Esophagus squamous epithelium (tissue), 5 donors: ENCODE results near the gene ARFIP2. TPM values are rescaled to one million over a fixed set of nuclear protein-coding genes. Genes with fewer than 3 reads are reported as not detected.

Experiments used
- DNase-seq: peaks from one replicate; lab custom pipeline; 2025; lab: John Stamatoyannopoulos, UW
- H3K27ac ChIP-seq, 4 donors: fragments of 200-600 bp; sonication (generic); one replicate each; pipeline ENCODE4 v1.5.1; 2016 to 2019; ENCODE audit warnings: mild to moderate bottlenecking in 1 of 4
- H3K27me3 ChIP-seq, 4 donors: fragments of 200-600 bp; sonication (generic); 1 replicate in 3 of 4; 2 replicates in 1 of 4; pipeline versions ENCODE4 v1.5.1 to v1.6.0; 2017 to 2021; ENCODE audit warnings: antibody characterized with exemption in 1 of 4
- H3K36me3 ChIP-seq, 3 donors: fragments of 200-600 bp; sonication (generic); one replicate each; pipeline ENCODE4 v1.5.1; 2016 to 2019
- H3K4me1 ChIP-seq, 3 donors: fragments of 200-600 bp; sonication (generic); one replicate each; pipeline ENCODE4 v1.5.1; 2017 to 2019
- H3K4me3 ChIP-seq, 4 donors: fragments of 200-600 bp; sonication (generic); 1 replicate in 3 of 4; 2 replicates in 1 of 4; pipeline ENCODE4 v1.5.1; 2016 to 2019; ENCODE audit warnings: mild to moderate bottlenecking in 2 of 4, moderate library complexity in 1 of 4
- H3K9me3 ChIP-seq, 3 donors: fragments of 200-600 bp; sonication (generic); one replicate each; pipeline ENCODE4 v1.5.1; 2016 to 2019
- POLR2A ChIP-seq, 4 donors: fragments of 450-650 bp; IDR thresholded peaks; one replicate each; pipeline ENCODE4 v1.6.1; 2017; ENCODE audit warnings: antibody characterized with exemption in 4 of 4, mild to moderate bottlenecking in 4 of 4, moderate library complexity in 3 of 4
- WGBS, 2 donors: methylation state at CpG; one replicate each; pipeline ENCODE4 v1.1.5; 2018; 5-methylcytosine and 5-hydroxymethylcytosine counted together
- intact Hi-C: fragments of 100-400 bp; cut with DNase I; formaldehyde crosslinking; loops from one replicate; pipeline ENCODE4 v1.15.0; 2022
- total RNA-seq, 4 donors: library from RNA; depleted of rRNA; stranded (reverse); fragments of >200 nt; gene quantifications; one replicate each; pipeline ENCODE4 v1.1.0, GENCODE V29; 2016
- TF ChIP-seq, protein P1 (sequence below), 6 experiments: fragments of 450-650 bp in 4 of 6; fragments of 200-600 bp in 2 of 6; sonication (generic) in 2 of 6; IDR thresholded peaks; one replicate each; pipeline ENCODE4 v1.5.1; 2016 to 2019; ENCODE audit warnings: antibody characterized with exemption in 6 of 6, mild to moderate bottlenecking in 4 of 6, moderate library complexity in 4 of 6
- donor health status: DM: yes; HTN: yes; CAD: no.

Gene ARFIP2
- total RNA-seq, 4 donors from 2014 or later, result 39.4 to 74.6 (median 50.8) TPM

- no peak for DNase-seq
- H3K27me3 ChIP-seq, result no peaks in the 10 kb centered on the region
- peaks cover 0 to 3% (median 0%) of the 10 kb centered on the region in 3 donors for H3K4me1 ChIP-seq
- 91 to 95% methylated on average over 4 of the region's 4 CpGs for WGBS, 2 donors
- no peak overlapping the region for H3K27ac ChIP-seq
- H3K4me3 ChIP-seq, result no peak overlapping the region
- H3K9me3 ChIP-seq, result no peaks in the 10 kb centered on the region
- peaks cover 0 to 1% (median 0%) of the 10 kb centered on the region in 3 donors for H3K36me3 ChIP-seq
- intact Hi-C loops, result loop anchor here (5.0 to 10.0 kb wide), 2 partner anchors 62 to 65 kb away; no protein-coding TSS in a partner anchor
- no peak for TF ChIP-seq POLR2A (IDR thresholded peaks at IDR 0.05)
- TF ChIP-seq, protein P1, sequence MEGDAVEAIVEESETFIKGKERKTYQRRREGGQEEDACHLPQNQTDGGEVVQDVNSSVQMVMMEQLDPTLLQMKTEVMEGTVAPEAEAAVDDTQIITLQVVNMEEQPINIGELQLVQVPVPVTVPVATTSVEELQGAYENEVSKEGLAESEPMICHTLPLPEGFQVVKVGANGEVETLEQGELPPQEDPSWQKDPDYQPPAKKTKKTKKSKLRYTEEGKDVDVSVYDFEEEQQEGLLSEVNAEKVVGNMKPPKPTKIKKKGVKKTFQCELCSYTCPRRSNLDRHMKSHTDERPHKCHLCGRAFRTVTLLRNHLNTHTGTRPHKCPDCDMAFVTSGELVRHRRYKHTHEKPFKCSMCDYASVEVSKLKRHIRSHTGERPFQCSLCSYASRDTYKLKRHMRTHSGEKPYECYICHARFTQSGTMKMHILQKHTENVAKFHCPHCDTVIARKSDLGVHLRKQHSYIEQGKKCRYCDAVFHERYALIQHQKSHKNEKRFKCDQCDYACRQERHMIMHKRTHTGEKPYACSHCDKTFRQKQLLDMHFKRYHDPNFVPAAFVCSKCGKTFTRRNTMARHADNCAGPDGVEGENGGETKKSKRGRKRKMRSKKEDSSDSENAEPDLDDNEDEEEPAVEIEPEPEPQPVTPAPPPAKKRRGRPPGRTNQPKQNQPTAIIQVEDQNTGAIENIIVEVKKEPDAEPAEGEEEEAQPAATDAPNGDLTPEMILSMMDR (IDR thresholded peaks at IDR 0.05), result no peak
Measured at GRCh38 chr11:6442441-6442840, 38.7 kb downstream of the ARFIP2 start.

GRCh38 chr11:6440906-6441358 lies 40.2 kb downstream of the ARFIP2 start, which contains the start of gene HPX:
Gene HPX, minus strand, starts transcription at chr11:6440987. Its CDS starts 24 bp downstream, at chr11:6440963.
- intact Hi-C loops, result loop anchor here (5.0 to 10.0 kb wide), 2 partner anchors 64 kb away; no protein-coding TSS in a partner anchor

GRCh38 chr11:6438979-6439571 lies 42.1 kb downstream of the ARFIP2 start:
- Histone ChIP-seq H3K27me3 (no peaks in the 10 kb centered on the region), H3K9me3 (no peaks in the 10 kb centered on the region), H3K27ac (no peak overlapping the region), H3K4me1 (peaks cover 0 to 3% (median 0%) of the 10 kb centered on the region in 3 donors), H3K36me3 (no peaks in the 10 kb centered on the region), H3K4me3 (no peak overlapping the region)
- DNase-seq, result no peak
- intact Hi-C loops, result no loop called here
- TF ChIP-seq, protein P1 (IDR thresholded peaks at IDR 0.05), result peak; percentile 17 to 73 (median 56)
- no peak for TF ChIP-seq POLR2A (IDR thresholded peaks at IDR 0.05)
- WGBS, 2 donors, result 0 to 23% methylated on average over 1 of the region's 1 CpG

More at GRCh38 chr11:6440906-6441358, 40.2 kb downstream of the ARFIP2 start, which contains the start of gene HPX:
- TF ChIP-seq POLR2A (IDR thresholded peaks at IDR 0.05), result no peak
- no peaks in the 10 kb centered on the region for H3K9me3 ChIP-seq
- H3K36me3 ChIP-seq, result no peaks in the 10 kb centered on the region
- DNase-seq, result no peak
- 67 to 71% methylated on average over 1 to 3 of the region's 3 CpGs for WGBS, 2 donors
- no peak within 1 kb of the TSS for H3K4me3 ChIP-seq
- no peak within 1 kb of the TSS for H3K27ac ChIP-seq
- H3K27me3 ChIP-seq, result no peaks in the 10 kb centered on the region
- peaks cover 0 to 3% (median 0%) of the 10 kb centered on the region in 3 donors for H3K4me1 ChIP-seq

GRCh38 chr11:6437993-6438392 lies 43.1 kb downstream of the ARFIP2 start:
- TF ChIP-seq, protein P1 (IDR thresholded peaks at IDR 0.05), result no peak
- TF ChIP-seq POLR2A (IDR thresholded peaks at IDR 0.05), result no peak
- Histone ChIP-seq H3K27ac (no peak overlapping the region), H3K36me3 (no peaks in the 10 kb centered on the region), H3K9me3 (no peaks in the 10 kb centered on the region), H3K4me1 (no peaks in the 10 kb centered on the region), H3K4me3 (no peak overlapping the region), H3K27me3 (no peaks in the 10 kb centered on the region)
- no peak for DNase-seq
- 82 to 84% methylated on average over 3 of the region's 3 CpGs for WGBS, 2 donors
- intact Hi-C loops, result no loop called here

DNA sequence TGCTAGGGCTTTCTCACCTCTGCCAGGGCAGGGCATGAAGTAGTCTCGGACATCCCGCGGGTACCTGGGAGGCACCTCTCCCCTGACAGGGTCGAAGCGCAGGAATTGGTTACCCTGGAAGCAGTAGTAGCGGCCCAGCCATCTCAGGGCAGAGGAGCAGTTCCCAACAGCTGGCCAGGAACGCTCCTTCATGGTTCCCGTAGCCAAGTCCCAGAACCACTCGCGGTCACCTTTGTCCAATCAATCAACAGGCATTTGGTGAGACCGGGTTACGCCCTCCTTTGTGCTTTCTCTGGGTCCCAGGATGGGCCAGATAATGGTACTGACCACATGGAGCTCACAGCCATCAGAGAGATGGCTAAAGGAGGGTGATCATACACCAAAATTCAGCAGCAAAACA lies 43.7 kb downstream of the ARFIP2 start:
- no peaks in the 10 kb centered on the region for H3K4me1 ChIP-seq
- no peaks in the 10 kb centered on the region for H3K36me3 ChIP-seq
- no peak overlapping the region for H3K27ac ChIP-seq
- H3K27me3 ChIP-seq, result no peaks in the 10 kb centered on the region
- 69 to 98% methylated on average over 5 to 8 of the region's 12 CpGs for WGBS, 2 donors
- intact Hi-C loops, result no loop called here
- no peak for DNase-seq
- TF ChIP-seq, protein P1 (IDR thresholded peaks at IDR 0.05), result no peak
- no peak for TF ChIP-seq POLR2A (IDR thresholded peaks at IDR 0.05)
- no peak overlapping the region for H3K4me3 ChIP-seq
- H3K9me3 ChIP-seq, result no peaks in the 10 kb centered on the region
